GM10847 (cell line): Measurements from ENCODE around the gene FAAP20.

ENCODE experiments used
- POLR2A ChIP-seq: IDR thresholded peaks from 2 replicates; pipeline ENCODE4 v1.6.1; 2011; ENCODE audit not compliant: insufficient read length; ENCODE audit errors: extremely low read depth

Gene FAAP20

DNA sequence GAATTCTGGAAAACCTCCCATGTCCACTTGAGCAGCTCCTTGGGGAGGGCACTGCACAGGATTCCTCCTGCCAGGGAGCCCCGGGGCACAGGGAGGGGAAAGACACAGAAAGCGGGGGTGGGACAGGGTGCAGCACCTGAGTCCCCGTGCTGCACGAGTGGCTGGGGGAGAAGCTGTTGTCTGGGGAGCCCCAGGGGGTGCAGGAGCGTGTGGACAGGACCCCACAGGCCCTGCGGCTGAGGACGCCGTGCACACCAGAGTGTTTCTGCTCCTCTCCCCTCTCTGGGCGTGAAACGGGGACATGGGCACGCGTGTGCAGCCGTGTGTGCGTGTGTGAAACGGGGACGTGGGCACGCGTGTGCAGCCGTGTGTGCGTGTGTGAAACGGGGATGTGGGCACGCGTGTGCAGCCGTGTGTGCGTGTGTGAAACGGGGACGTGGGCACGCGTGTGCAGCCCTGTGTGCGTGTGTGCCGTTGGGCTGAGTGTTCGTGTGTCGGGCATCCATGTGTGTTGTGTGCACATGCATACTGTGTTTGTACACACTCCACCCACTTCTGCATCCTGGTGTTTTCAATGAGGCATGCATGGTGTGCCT is 21.9 kb downstream of the FAAP20 start:
- TF ChIP-seq POLR2A: no peak

DNA sequence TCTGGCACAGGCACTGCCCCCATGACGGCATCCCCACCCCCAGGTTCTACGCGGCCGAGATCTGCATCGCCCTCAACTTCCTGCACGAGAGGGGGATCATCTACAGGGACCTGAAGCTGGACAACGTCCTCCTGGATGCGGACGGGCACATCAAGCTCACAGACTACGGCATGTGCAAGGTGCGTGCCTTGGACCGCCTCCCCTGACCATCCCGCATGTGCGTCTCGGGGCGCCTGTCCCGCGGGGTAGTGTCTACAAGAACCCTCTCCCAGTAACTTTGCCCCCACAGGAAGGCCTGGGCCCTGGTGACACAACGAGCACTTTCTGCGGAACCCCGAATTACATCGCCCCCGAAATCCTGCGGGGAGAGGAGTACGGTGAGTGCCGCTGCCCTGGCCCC is 22.6 kb downstream of the FAAP20 start:
- TF ChIP-seq POLR2A: no peak

DNA sequence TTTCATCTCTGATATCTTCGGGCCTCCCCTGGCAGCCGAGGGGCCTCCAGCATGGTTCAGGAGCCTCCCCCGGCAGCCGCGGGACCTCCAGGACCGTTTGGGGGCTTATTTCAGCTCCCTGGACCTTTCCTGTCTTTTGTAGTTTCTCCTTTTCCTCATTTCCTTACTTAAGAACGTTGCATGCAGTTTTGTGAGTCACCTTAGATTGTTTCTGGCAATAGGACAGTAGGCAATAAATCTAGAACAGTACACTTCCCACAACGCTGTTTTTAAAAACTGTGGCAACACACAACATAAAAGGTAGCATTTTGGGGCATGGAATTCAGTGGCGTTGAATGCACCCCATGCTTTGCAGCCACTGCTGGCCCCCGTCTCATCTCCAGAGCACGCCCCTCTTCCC is 24.4 kb downstream of the FAAP20 start:
- TF ChIP-seq POLR2A: no peak

DNA sequence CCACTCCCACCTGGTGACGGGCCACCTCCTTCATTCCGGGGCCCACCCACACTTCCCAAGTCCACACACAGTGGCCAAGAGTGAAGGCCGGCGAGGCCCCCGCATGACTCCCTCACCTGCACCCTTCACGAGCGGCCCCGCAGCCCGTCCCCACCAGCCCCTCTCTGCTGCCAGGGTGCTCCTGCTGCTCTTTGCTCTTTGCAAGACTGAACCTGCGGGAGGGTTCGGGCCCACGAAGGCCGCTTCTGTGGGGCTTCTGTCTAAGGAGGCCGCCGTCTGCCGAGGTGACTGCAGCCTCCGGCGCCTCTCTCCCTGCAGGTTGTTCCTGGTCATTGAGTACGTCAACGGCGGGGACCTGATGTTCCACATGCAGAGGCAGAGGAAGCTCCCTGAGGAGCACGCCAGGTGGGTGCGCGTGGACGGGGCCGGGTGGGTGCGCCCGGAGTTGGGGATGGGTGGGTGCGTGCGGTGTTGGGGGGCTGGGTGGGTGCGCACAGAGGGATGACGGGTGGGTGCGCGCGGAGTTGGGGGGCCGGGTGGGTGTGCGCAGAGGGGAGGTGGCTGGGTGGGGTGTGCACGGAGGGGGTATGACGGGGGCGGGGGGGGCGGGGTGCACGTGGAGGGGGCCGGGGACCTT is 25.3 kb downstream of the FAAP20 start:
- TF ChIP-seq POLR2A: no peak

DNA sequence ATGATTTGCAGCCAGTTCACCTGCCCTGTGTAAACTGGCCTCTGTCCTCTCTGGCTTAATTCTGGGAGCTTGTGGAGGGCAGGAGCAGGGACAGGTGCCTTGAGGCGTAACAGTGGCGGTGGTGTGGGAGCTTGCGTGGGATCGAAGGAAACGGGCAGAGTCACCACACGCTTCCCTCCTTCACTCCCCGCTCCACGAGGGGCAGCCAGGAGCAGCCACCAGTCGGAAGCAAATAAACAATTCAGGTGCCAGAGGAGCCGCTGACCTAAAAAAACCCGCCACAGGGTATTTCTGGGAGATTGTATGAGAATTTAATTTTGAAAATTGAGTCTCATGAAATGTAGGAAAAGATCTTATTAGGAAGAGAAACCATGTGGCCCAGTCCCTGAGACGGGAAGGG is 26.0 kb downstream of the FAAP20 start:
- no peak for TF ChIP-seq POLR2A

DNA sequence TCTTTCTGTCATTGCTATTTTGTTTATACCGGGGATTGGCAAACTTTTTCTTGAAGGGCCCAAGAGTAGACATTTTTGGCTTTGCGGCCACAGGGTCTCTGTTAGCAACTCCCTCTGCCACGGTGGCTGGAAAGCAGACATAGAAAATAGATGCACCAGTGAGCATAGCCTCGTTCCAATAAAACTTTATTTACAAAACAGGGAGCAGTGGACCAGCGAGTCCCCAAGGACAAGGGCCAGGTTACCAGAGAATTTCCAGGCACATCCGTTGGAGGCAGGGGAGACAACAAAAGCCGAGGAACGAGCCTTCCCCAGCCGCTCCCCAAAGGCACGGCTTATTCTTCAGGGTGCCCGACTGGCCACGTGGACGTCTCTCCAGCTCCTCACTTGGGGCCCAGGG is 26.5 kb downstream of the FAAP20 start:
- no peak for TF ChIP-seq POLR2A

DNA sequence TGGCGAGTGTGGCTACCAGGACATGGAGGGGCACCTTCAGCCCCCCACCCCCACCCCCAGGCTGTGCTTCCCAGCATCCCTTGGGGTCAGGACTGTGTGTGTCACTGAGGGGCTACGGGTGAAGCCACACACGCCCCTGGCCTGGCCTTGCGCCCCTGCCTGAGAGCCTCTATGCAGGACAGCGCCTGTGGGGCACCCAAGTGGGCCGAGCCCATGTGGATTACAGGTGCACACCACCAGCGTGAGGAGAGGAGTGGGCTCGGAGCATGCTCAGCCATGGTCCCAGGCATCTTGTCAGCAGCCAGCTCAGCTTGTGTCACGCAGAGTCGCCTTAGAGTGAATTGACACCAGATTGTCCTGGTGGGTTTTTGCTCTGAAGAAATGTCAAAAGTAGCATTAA is 27.9 kb downstream of the FAAP20 start:
- no peak for TF ChIP-seq POLR2A

DNA sequence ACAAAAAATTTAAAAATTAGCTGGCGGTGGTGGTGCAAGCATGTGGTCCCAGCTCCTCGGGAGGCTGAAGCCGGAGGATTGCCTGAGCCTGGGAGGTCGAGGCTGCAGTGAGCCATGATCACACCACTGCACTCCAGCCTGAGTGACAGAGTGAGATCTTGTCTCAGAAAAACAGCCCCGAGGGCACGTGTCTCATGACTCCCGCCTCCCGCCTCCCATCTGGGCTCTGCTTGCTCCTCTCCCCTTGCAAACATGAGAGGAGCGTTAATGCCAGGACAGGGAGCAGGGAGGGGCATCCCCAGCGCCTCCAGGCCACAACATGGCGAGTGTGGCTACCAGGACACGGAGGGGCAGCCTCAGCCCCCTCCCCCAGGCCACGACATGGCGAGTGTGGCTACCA is 28.3 kb downstream of the FAAP20 start:
- TF ChIP-seq POLR2A: no peak

DNA sequence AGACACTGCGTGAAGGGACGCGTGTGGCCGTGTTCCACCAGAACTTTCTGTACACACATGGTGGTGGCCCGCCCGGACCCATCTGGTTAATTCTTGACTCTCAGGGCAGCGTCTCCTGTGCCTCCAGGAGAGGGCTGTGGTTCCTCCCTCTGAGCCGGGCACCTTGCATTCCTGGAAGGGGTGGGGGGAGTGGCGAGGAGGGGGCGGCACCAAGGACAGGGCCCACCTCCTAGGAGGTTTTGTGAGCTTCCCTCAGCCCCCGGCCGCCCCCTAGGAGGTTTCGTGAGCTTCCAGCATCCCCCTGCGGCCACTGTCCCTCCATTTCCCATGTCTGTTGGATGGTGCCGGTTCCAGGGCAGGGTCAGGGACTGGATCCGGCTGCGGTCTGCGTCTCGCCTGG is 28.9 kb downstream of the FAAP20 start:
- no peak for TF ChIP-seq POLR2A

DNA sequence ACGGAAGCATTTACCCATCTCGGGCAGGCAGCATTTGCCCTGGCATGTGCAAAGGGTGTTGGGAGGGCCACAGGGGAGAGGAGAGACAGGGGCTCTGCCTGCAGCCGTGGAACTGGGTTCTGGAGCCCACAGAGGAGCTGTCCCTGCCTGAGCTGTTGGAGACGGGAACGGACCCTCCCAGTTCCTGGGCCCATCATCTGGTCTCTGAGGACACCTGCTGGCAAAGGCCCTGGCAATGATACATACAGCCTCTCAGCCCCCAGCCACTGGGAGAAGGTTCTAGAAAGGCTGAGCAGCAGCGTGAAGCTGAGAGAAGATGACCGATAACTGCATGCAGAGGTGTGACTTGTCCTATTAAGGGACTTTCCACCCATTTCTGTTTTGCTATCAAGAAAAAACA is 31.4 kb downstream of the FAAP20 start:
- no peak for TF ChIP-seq POLR2A

DNA sequence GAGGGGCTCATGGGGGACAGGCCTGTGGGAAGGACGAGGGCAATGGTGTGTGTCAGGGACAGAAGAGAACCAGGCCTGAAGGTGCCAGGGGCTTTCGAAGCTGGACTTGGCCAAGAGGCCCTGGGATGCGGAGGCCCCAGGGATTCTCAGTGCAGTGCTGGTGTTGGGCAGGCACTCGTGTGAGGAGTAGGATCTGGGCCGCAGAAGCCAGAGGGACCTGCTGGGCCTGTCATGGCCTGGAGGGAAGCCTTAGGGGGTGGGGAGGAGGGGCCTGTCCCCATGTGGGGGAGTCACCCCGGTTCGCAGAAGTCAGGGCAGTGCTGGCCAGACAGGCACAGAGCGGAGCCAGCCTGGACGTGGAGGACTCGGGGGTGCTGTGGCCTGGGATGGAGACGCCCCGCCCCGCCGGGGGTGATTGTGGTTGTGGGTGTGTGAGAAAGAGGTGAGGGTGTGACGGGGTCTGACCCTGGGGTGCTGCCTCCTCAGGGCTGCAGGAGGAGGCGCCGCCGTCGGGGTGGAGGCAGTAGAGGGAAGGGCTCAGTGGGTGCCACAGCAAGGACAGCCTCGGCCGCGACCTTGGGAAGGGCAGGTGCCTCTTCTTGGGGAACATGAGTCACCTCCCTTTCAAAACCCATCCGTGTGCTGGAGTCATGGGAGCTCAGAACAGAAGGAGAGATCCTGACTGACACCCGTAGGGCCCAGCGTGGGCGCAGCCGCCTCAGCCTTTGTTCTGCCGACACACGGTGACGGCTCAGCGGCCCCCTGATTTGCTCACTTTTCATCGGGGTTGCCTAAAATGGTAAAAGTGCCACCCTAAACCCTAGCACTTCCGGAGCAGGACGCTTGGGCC is 33.9 kb downstream of the FAAP20 start:
- no peak for TF ChIP-seq POLR2A

DNA sequence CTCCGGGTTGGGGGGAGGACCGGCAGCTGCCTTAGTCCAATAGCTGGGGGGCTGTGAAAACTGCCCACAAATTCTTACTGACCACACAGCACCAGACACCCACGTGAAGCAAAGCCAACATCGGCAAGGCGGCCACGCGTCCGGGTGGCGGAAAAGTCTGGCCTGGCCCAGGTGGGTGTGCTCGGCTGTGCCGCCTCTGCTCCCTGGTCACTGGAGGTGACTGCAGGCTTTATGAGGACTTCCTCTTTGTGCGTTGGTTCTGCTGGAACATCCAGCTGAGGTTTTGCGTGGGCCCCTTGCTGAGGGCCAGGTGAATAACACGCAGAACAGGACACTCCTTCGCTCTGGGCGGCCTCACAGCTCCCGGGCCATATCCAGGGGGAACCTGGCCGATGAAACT is 35.4 kb downstream of the FAAP20 start:
- no peak for TF ChIP-seq POLR2A

DNA sequence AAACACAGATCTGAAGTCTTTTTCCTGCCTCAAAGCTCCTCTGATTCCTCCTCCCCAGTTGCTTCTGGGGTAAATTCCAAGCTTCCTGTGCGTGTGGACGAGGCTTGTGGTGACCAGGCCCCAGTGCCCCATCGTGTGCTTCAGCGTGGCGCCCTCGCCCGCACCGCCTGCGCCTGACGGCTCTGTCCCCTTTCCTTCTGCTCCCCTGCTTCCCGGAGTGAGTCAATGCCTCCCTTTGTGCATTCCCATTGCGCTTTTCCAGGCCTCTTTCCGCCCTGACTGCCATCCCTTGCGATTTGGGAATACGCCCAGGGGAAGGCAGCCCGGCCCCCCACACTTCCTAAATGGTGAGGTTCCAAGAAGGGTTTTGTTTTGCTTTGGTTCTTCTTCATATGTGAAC is 36.3 kb downstream of the FAAP20 start:
- no peak for TF ChIP-seq POLR2A

DNA sequence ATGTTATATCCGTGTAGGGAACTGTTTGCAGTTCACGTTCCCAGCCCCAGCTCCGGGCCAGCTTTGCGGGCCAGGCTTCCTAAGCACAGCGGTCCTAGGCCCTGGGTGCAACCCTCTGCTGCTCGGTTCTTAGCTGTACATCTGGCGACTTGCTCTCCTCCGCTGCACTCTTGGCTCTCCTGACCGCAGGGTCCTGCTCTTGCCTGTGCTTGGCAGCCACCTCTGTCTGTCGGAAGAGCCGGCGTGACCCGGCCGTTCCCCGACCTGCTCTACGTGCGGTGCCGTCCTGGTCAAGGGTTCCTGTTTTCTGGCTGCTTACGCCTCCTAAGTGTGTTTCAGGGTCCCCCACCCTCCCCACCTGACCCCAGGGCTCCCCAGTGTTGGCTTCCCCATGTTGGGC is 36.7 kb downstream of the FAAP20 start:
- TF ChIP-seq POLR2A: no peak

DNA sequence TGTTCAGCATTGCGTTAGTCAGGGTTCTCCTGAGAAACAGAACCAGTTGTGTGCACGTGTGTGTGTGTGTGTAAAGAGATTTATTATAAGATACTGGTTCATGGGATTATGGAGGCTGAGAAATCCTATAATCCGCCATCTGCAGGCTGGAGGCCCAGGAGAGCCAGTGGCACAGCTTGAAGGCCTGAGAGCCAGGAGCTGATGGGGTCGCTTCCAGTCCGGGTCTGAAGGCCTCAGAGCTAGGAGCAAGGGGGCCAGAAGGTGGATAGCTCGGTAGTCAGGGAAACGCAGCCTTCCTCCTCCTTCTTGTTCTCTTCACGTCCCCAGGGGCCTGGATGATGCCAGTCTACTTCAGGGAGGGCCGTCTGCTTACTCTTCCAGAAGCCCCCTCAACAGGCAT is 37.7 kb downstream of the FAAP20 start:
- TF ChIP-seq POLR2A: no peak

DNA sequence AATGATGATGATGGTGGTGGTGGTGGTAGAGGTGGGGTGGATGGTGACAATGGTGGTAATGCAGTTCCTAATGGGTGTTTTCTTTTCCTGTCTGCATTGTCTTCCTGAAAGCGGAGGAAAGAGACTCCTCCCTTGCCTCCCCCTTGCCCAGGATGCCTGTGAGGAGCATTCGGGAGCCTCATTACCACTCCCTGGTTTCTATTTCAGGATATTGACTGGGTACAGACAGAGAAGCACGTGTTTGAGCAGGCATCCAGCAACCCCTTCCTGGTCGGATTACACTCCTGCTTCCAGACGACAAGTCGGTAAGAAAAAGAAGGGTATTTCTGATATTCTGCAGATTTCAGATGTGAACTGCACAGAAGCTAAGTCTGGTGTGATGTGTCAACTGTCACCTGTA is 38.8 kb downstream of the FAAP20 start:
- no peak for TF ChIP-seq POLR2A

DNA sequence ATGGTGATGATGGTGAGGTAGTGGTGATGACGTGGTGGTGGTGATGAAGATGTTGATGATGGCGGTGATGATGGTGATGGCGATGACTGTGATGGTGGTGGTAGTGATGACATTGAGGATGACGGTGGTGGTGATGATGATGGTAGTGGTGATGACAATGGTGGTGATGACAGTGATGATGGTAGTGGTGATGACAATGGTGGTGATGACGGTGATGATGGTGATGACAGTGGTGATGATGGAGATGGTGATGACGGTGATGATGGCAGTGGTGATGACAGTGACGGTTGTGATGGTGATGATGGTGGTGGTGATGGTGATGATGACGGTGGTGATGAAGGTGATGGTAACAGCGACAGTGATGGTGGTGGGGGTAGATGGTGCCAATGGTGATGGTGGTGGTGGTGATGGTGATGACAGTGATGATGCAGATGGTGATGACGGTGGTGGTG is 39.4 kb downstream of the FAAP20 start:
- TF ChIP-seq POLR2A: no peak

DNA sequence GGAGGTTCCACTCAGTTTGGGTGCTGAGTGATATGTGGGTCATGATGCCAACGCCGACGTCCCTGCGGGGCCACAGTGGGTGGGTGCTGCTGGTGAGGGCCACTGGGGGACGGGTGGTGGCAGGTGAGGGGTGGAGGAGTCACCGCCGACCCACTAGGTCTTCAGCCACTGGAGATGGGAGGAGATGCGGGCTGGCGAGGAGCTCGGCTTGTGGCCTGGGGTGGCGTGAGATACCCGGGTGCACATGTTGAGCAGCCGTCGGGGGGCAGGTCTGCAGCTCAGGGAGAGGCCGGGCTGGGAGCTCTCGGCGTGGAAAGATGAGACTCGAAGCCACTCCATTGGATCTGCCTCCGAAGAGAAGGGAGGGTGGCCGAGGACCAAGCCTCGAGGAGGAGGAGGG is 40.5 kb downstream of the FAAP20 start:
- no peak for TF ChIP-seq POLR2A
